GM18517 (cell line): Measurements from ENCODE around the gene PPP1R14B.

Experiments used
- ATAC-seq: cut with Tn5 transposase; IDR thresholded peaks from one replicate; pipeline ENCODE4 v1.9.1; 2021; ENCODE audit warnings: mild to moderate bottlenecking, moderate library complexity; ENCODE audit not compliant: unreplicated experiment

The PPP1R14B gene

GRCh38 chr11:64281957-64282770, 35.4 kb upstream of the PPP1R14B start:
- ATAC-seq = no peak

- no peak for ATAC-seq
Measured at GRCh38 chr11:64278576-64279190, 31.9 kb upstream of the PPP1R14B start.

DNA sequence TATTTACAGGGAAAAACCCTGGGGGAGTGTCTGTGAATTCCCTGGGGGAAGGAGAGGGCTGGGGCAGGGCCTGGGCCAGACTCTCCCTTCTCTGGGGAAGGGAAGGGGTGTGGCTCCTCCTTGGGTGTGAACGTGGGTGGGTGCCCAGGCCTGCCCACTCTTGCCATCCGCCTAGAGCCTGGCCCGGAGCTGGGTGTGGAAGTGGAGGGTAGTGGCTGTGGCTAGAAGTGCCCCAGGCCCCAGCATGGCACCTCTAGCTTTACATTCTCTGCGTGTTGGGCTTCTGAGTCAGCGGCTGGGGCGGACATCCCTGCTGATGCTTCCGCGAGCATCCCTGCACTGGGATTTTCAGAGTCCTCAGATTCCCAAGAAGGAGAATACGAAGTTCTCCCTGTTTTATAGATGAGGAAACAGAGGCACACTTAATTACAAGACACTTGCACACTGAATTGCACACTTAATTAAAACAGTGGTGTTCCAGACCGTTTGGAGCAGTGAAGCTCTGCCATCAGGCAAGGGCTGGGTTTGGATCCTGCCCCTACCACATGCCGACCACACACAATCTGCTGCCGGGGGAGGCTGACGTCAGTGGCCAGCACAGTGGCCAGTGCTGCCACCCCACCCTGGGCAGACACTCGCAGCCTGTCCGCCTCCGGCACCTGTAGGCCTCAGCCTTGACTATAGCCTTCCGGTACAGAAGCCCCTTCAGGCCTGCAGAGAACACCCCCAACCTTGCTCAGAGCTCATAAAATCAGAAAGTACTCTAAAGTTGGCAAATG, 30.1 kb upstream of the PPP1R14B start:
- ATAC-seq = no peak

DNA sequence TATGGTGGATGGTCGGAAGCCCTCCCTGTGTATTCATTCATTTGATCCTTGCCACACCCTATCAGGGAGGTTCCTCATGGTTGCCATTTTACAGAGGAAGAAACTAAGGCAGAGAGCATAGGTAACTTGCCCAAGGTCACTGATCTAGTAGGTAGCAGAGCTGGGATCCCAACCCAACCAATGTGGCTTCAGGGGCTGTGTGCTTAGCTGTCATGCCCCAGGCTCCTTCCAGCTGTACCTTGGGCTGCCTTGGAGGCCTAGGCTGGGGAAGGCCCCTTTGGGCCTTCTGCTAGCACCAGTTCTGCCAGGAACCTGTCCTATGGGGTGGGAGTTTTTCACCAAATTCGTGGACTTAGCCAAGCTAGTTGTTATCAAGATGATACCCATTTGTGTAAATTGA, 29.1 kb upstream of the PPP1R14B start:
- no peak for ATAC-seq

- ATAC-seq = no peak
Measured at GRCh38 chr11:64275031-64275800, 28.5 kb upstream of the PPP1R14B start.

DNA sequence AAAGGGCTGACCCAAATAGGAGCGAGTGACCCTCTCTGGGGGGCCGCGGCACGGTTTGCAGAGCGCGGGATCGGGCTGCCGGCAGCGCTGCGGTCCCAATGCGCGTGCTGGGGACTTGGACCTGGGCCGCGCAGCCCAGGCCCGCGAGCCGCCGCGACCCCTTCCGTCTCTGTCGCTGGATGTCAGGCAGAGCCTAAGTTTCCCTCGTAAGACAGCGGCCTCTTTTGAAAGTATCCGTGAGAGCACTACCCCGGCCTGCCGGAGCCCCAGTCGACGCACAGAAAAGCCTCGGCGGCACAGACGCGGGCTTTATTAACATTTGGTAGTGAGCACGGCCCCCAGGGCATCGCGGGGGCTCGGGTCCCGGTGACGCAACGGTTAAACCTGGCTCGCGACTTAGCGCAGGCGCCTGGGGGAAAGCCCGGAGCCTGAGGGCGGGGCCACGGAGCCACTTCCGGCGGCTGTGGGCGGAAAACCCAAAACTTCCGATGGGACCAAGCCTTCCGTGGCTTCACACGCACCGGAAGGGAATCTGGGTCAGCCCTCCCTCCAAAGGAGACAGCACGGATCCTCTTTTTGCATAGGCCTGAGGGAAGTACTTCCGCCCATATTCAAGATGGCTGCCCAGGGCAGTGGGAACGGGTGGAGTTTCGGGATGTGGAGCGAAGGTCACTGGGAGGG, 22.9 kb upstream of the PPP1R14B start:
- ATAC-seq = peak; percentile 71

- ATAC-seq = peak; percentile 6
Measured at GRCh38 chr11:64268893-64269539, 22.3 kb upstream of the PPP1R14B start.

DNA sequence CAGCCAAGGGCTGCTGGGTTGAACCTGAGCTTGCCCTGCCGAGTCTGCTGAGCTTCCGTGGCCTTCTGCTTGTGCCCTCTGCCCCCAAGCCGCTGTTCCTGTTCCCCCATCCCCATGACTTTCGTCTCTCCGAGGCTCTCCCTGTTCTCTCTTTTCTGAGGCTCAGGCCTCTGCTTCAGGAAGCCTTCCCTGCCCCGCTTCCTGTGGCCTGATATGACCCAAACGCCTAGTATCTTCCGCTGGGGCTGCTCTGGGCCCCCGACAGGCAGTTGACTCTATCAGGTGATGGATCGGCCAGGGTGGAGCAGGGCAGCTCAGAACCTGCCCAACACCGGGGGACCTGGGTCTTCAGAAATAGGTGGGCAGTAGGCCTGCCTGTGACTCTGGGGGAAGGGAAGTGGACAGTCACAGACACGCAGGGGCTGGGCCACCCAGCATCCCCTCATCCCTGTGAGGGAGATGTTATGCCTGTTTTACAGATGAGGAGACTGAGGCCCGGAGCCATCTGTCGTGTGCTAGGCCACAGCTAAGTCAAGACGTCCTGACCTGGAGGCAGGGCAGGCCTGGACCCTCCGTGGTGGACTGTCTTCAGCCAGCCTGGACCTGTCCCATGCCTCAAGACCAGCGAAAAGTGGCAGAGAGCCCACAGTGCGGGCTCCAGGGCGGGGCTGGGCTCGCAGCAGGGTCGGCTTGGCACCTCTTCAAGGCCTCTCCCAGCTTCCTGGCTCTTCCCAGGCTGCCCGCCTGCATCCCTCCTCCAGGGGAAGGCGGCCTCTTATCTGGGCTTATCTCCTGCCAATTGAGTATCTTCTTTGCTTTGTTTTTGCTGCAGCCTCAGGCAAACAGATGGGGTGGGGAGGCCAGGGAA, 21.5 kb upstream of the PPP1R14B start:
- ATAC-seq = no peak

DNA sequence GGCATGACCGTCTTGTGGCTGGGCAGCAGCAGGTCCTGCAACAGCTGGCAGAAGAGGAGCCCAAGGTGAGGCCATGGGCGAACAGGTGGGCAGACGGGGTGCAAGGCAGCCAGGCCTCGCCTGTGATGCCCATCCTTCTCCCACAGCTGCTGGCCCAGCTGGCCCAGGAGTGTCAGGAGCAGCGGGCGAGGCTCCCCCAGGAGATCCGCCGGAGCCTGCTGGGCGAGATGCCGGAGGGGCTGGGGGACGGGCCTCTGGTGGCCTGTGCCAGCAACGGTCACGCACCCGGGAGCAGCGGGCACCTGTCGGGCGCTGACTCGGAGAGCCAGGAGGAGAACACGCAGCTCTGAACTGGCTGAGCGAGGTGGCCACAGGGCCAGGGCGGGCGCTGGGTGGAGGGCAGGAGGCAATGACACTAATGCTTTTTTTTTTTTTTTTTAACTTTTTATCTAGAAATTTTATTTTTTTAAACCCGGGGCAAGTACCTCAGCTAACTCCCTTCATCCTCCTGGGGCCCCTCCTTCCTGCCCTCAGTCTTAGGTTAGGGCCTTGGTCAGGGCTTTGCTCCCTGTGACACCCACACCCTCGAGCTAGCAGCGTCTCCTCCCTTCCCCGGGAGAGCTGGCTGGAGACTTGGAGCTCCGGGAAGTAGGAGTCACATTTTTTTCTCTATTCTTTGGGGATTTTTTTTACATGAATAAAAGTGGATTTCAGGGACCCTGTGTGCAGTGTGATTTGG, 20.6 kb upstream of the PPP1R14B start:
- ATAC-seq = no peak

DNA sequence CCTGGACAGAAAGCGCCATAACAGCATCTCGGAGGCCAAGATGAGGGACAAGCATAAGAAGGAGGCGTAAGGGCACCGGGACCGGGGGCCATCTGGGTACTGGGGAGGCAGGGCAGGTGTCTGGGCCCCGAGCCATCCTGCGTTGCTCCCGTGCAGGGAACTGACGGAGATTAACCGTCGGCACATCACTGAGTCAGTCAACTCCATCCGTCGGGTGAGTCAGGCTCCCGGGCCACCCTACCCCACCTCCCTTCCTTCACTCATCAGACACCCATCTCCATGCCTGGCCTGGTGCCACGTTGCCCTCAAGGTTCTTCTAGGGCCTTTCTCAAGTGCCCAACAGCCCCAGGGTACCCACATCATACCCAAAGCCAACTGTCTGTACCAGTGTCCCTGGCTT, 19.6 kb upstream of the PPP1R14B start:
- no peak for ATAC-seq

GRCh38 chr11:64265176-64266160, 18.7 kb upstream of the PPP1R14B start:
- ATAC-seq = no peak

DNA sequence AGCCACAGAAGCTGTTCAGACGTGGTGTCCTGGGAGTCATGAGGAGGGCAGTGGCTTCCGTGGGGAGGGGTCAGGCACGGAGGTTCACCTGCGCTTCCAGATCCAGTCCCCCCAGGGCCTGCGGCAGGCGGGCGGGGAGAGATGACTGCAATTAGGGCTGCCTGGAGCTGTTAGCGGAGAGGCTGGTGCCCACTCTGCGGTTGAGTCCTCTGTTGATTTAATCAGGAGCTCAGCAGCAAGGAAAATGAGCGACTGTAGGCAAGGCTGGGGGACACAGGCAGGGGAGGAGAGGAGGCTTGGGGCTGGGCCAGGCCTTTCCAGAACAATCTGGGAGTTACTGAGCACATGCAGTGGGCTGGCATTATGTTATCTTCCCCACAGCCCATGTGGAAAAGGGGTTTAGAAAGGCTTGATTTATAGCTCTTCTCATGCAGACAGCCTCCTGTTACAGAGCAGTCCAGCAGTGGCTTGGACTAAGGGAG, 17.7 kb upstream of the PPP1R14B start:
- no peak for ATAC-seq

DNA sequence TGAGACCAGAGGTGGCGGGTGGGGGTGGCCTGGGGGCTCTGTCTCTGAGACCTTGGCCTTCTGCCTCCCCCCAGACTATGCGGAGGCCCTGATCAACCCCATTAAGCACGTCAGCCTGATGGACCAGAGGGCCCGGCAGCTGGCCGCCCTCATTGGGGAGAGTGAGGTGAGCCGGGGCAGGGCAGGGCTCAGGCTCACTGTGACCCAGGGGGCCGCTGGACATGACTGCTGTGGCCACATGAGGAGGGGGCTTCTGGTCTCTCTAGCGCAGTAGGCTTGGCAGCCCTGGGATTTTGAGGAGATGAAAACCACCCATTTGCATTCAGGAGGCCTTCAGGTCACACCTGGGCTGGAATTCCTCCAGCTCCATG, 17.2 kb upstream of the PPP1R14B start:
- no peak for ATAC-seq

- no peak for ATAC-seq
Measured at GRCh38 chr11:64263021-64263946, 16.5 kb upstream of the PPP1R14B start.

GRCh38 chr11:64262271-64263002, 15.7 kb upstream of the PPP1R14B start:
- ATAC-seq = no peak
